ENCODE results near the gene ARIH1.

GRCh38 chr15:72468103-72468502, 6.0 kb upstream of the ARIH1 start:
- TF ChIP-seq POLR2A (IDR thresholded peaks at IDR 0.05) = no peak
- TF ChIP-seq, protein P1, sequence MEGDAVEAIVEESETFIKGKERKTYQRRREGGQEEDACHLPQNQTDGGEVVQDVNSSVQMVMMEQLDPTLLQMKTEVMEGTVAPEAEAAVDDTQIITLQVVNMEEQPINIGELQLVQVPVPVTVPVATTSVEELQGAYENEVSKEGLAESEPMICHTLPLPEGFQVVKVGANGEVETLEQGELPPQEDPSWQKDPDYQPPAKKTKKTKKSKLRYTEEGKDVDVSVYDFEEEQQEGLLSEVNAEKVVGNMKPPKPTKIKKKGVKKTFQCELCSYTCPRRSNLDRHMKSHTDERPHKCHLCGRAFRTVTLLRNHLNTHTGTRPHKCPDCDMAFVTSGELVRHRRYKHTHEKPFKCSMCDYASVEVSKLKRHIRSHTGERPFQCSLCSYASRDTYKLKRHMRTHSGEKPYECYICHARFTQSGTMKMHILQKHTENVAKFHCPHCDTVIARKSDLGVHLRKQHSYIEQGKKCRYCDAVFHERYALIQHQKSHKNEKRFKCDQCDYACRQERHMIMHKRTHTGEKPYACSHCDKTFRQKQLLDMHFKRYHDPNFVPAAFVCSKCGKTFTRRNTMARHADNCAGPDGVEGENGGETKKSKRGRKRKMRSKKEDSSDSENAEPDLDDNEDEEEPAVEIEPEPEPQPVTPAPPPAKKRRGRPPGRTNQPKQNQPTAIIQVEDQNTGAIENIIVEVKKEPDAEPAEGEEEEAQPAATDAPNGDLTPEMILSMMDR (IDR thresholded peaks at IDR 0.05) = no peak

Measured in uterus (tissue), 2 donors.